ENCODE measurements around the gene KRTAP2-3.

DNA sequence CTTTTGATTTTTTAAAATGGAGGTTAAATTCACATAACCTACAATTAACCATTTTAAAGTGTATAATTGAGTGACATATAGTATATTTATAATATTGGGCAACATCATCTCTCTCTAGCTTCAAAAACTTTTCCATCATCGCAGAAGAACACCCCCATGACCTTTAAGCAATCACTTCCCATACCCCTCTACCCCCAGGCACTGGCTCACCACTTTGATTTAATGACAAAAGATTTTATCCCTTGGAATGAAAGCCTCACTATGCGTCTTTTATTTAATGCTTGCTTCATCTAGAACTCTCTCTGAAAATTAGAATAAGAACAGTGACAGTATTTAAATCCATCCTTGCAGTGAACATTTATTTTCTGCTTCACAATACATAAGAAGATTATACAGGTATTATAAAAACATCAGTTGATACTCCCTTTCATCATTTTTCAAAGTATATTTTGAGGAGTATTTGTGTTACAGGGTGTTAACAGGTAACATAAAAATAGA is 22.0 kb downstream of the KRTAP2-3 start:
- TF ChIP-seq, protein P1, sequence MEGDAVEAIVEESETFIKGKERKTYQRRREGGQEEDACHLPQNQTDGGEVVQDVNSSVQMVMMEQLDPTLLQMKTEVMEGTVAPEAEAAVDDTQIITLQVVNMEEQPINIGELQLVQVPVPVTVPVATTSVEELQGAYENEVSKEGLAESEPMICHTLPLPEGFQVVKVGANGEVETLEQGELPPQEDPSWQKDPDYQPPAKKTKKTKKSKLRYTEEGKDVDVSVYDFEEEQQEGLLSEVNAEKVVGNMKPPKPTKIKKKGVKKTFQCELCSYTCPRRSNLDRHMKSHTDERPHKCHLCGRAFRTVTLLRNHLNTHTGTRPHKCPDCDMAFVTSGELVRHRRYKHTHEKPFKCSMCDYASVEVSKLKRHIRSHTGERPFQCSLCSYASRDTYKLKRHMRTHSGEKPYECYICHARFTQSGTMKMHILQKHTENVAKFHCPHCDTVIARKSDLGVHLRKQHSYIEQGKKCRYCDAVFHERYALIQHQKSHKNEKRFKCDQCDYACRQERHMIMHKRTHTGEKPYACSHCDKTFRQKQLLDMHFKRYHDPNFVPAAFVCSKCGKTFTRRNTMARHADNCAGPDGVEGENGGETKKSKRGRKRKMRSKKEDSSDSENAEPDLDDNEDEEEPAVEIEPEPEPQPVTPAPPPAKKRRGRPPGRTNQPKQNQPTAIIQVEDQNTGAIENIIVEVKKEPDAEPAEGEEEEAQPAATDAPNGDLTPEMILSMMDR (IDR thresholded peaks at IDR 0.05): no peak
- TF ChIP-seq POLR2A (IDR thresholded peaks at IDR 0.05): no peak

Measured in upper lobe of left lung (tissue), 4 donors.